ENCODE measurements around the gene PCK2.
A peak's percentile ranks its signal among the peaks of the same experiment; 100 is the strongest.

- TF ChIP-seq POLR2A (IDR thresholded peaks at IDR 0.05) (peak; percentile 63), EP300 (IDR thresholded peaks at IDR 0.05; ENCODE audit: low read depth) (peak; percentile 83), POLR2AphosphoS5 (IDR thresholded peaks at IDR 0.05) (peak; percentile 54 to 80 (median 63))
- TF ChIP-seq, protein P1, sequence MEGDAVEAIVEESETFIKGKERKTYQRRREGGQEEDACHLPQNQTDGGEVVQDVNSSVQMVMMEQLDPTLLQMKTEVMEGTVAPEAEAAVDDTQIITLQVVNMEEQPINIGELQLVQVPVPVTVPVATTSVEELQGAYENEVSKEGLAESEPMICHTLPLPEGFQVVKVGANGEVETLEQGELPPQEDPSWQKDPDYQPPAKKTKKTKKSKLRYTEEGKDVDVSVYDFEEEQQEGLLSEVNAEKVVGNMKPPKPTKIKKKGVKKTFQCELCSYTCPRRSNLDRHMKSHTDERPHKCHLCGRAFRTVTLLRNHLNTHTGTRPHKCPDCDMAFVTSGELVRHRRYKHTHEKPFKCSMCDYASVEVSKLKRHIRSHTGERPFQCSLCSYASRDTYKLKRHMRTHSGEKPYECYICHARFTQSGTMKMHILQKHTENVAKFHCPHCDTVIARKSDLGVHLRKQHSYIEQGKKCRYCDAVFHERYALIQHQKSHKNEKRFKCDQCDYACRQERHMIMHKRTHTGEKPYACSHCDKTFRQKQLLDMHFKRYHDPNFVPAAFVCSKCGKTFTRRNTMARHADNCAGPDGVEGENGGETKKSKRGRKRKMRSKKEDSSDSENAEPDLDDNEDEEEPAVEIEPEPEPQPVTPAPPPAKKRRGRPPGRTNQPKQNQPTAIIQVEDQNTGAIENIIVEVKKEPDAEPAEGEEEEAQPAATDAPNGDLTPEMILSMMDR (IDR thresholded peaks at IDR 0.05), result no peak
Observed at GRCh38 chr14:24114532-24115421, 20.7 kb downstream of the PCK2 start, which contains the start of the genes DCAF11 and NRL.

Measured in transverse colon (tissue), 4 donors.